BJ (cell line): ENCODE data around the gene NRG3. TPM values are rescaled to one million over a fixed set of nuclear protein-coding genes. Genes with fewer than 3 reads are reported as not detected.
"Not testable (repeated sequence)": the region's sequence is repeated elsewhere in the genome, so short reads cannot be mapped to it uniquely, and the experiment has no call there.

Experiments used
- CTCF ChIA-PET: fragments of 350-600 bp; formaldehyde crosslinking; extraction: SDS; loops from one replicate; lab custom pipeline; 2021; ENCODE audit warnings: antibody characterized with exemption, inconsistent platforms; lab: Yijun Ruan, JAX
- POLR2A ChIA-PET: fragments of 300-600 bp; sonication (Branson Sonifier 250); formaldehyde crosslinking; extraction: SDS; loops from one replicate; lab custom pipeline; 2021; ENCODE audit warnings: antibody characterized with exemption; lab: Charles Lee
- DNase-seq: peaks from one replicate; pipeline ENCODE4 v3.0.0-alpha.2; 2011; ENCODE audit warnings: low read depth
- H3K27me3 ChIP-seq: 2 replicates; pipeline ENCODE4 v1.6.0; 2011; ENCODE audit warnings: low read length; ENCODE audit not compliant: control insufficient read depth, insufficient read depth
- H3K36me3 ChIP-seq: 2 replicates; pipeline ENCODE4 v1.5.1; 2011; ENCODE audit warnings: low read length; ENCODE audit not compliant: control insufficient read depth, insufficient read depth
- H3K4me3 ChIP-seq: 2 replicates; pipeline ENCODE4 v1.5.1; 2011; ENCODE audit warnings: low read depth, mild to moderate bottlenecking, control low read depth, low read length
- CTCF ChIP-seq: IDR thresholded peaks from 2 replicates; pipeline ENCODE4 v1.5.1; 2011; ENCODE audit warnings: low read depth, mild to moderate bottlenecking, control low read depth, inconsistent platforms, low read length, moderate library complexity; ENCODE audit not compliant: insufficient read depth
- polyA plus RNA-seq: library from polyadenylated mRNA; depleted of rRNA; stranded (reverse); fragments of >200 nt; gene quantifications from 2 replicates; pipeline ENCODE4 v1.2.3, GENCODE V29; 2011

The NRG3 gene
- polyA plus RNA-seq, 1 experiment: not detected

GRCh38 chr10:82321724-82322123, 446.7 kb downstream of the NRG3 start:
- TF ChIP-seq CTCF: no peak

GRCh38 chr10:82331716-82332115, 456.7 kb downstream of the NRG3 start:
- H3K4me3 ChIP-seq: no peak overlapping the region
- no peak for DNase-seq
- TF ChIP-seq CTCF: no peak
- POLR2A ChIA-PET: no interaction called here
- no peaks in the 10 kb centered on the region for H3K27me3 ChIP-seq
- CTCF ChIA-PET: no interaction called here
- no peaks in the 10 kb centered on the region for H3K36me3 ChIP-seq

More at GRCh38 chr10:82321724-82322123, 446.7 kb downstream of the NRG3 start:
- no peaks in the 10 kb centered on the region for H3K27me3 ChIP-seq
- DNase-seq: no peak
- no peak overlapping the region for H3K4me3 ChIP-seq
- ChIA-PET POLR2A (no interaction called here), CTCF (no interaction called here)
- H3K36me3 ChIP-seq: no peaks in the 10 kb centered on the region

- ChIA-PET POLR2A (no interaction called here), CTCF (no interaction called here)
- DNase-seq: no peak
- no peaks in the 10 kb centered on the region for H3K36me3 ChIP-seq
- TF ChIP-seq CTCF: no peak
- H3K4me3 ChIP-seq: no peak overlapping the region
- H3K27me3 ChIP-seq: no peaks in the 10 kb centered on the region
Measured at GRCh38 chr10:82335831-82336230, 460.8 kb downstream of the NRG3 start.

- POLR2A ChIA-PET: no interaction called here
- Histone ChIP-seq H3K36me3 (no peaks in the 10 kb centered on the region), H3K27me3 (no peaks in the 10 kb centered on the region), H3K4me3 (no peak overlapping the region)
- no peak for DNase-seq
- CTCF ChIA-PET: no interaction called here
- no peak for TF ChIP-seq CTCF
Measured at GRCh38 chr10:82340166-82340565, 465.2 kb downstream of the NRG3 start.

- DNase-seq, H3K36me3 ChIP-seq, POLR2A ChIA-PET, H3K4me3 ChIP-seq, CTCF ChIA-PET, H3K27me3 ChIP-seq: not testable (repeated sequence)
Measured at GRCh38 chr10:82349590-82349989, 474.6 kb downstream of the NRG3 start.

- no peak overlapping the region for H3K4me3 ChIP-seq
- CTCF ChIA-PET: no interaction called here
- no peaks in the 10 kb centered on the region for H3K36me3 ChIP-seq
- no peak for DNase-seq
- POLR2A ChIA-PET: no interaction called here
- no peaks in the 10 kb centered on the region for H3K27me3 ChIP-seq
- TF ChIP-seq CTCF: no peak
Measured at GRCh38 chr10:82353381-82353780, 478.4 kb downstream of the NRG3 start.
